COLO829 (cell line): ENCODE results near the gene NEURL1.
"Not testable (repeated sequence)": the region's sequence is repeated elsewhere in the genome, so short reads cannot be mapped to it uniquely, and the experiment has no call there.

Experiments
- DNase-seq: peaks from one replicate; pipeline ENCODE4 v3.0.0; 2012; ENCODE audit warnings: low spot score

The NEURL1 gene

GRCh38 chr10:103622935-103623574 lies 129.6 kb downstream of the NEURL1 start:
- no peak for DNase-seq

- DNase-seq: no peak
Measured at GRCh38 chr10:103626178-103626577, 132.7 kb downstream of the NEURL1 start.

- DNase-seq: no peak
Measured at GRCh38 chr10:103627111-103627892, 133.8 kb downstream of the NEURL1 start.

GRCh38 chr10:103627893-103628292 lies 134.4 kb downstream of the NEURL1 start:
- DNase-seq: no peak

GRCh38 chr10:103629581-103629980 lies 136.1 kb downstream of the NEURL1 start:
- no peak for DNase-seq

GRCh38 chr10:103630156-103630555 lies 136.7 kb downstream of the NEURL1 start:
- no peak for DNase-seq

- no peak for DNase-seq
Measured at GRCh38 chr10:103632247-103632642, 138.7 kb downstream of the NEURL1 start.

- DNase-seq: not testable (repeated sequence)
Measured at GRCh38 chr10:103632871-103633270, 139.4 kb downstream of the NEURL1 start.

GRCh38 chr10:103633846-103634245 lies 140.3 kb downstream of the NEURL1 start:
- DNase-seq: no peak

- no peak for DNase-seq
Measured at GRCh38 chr10:103635580-103635979, 142.1 kb downstream of the NEURL1 start.

GRCh38 chr10:103636492-103636891 lies 143.0 kb downstream of the NEURL1 start:
- no peak for DNase-seq

- no peak for DNase-seq
Measured at GRCh38 chr10:103637011-103637410, 143.5 kb downstream of the NEURL1 start.

GRCh38 chr10:103637927-103638557 lies 144.5 kb downstream of the NEURL1 start:
- DNase-seq: no peak

GRCh38 chr10:103638948-103639347 lies 145.4 kb downstream of the NEURL1 start:
- no peak for DNase-seq

GRCh38 chr10:103640436-103641181 lies 147.1 kb downstream of the NEURL1 start:
- DNase-seq: no peak

GRCh38 chr10:103641326-103641725 lies 147.8 kb downstream of the NEURL1 start:
- DNase-seq: no peak
